ENCODE results near the gene FAM50B.

The FAM50B gene

DNA sequence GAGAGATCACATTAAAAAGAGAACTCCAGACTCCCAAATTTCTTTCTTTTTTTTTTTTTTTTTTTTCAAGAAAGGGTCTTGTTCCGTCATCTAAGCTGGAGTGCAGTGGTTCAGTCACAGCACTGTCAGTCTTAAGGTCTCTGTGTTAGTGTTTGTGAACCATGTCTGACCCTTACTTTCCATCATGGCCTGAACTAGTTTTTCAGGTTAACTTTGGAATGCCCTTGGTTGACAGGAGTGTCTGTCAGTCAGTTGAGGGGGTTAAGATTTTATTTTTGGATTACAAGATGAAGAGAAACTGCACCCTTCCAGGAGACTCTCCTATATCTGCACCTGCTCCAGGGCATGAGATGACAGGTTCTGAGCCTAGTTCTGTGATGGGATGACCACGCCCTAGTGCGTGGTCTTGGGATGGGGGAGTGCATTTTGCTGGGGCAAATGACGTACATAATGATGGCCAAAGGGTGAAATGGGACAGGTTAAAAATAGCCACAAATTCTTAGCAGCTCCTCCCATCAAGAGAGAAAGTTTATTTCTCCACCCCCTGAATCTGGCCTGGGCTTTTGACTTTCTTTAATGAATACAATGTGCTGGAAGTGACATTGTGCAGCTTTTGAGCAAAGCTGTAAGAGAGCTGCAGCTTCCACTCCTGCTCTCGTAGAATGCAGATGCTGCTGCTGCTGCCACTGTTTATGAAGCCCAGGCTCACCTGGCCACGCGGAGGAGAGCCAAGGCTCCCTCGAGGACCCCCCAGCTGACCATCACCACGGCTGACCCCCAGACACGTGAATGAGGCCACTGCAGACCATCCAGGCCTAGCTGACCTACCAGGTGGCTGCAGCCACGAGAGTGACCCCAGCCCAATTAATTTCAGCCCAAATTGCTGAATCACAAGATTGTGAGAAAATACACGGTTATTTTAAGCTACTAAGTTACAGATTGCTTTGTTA is 29.7 kb upstream of the FAM50B start:
- TF ChIP-seq, protein P1, sequence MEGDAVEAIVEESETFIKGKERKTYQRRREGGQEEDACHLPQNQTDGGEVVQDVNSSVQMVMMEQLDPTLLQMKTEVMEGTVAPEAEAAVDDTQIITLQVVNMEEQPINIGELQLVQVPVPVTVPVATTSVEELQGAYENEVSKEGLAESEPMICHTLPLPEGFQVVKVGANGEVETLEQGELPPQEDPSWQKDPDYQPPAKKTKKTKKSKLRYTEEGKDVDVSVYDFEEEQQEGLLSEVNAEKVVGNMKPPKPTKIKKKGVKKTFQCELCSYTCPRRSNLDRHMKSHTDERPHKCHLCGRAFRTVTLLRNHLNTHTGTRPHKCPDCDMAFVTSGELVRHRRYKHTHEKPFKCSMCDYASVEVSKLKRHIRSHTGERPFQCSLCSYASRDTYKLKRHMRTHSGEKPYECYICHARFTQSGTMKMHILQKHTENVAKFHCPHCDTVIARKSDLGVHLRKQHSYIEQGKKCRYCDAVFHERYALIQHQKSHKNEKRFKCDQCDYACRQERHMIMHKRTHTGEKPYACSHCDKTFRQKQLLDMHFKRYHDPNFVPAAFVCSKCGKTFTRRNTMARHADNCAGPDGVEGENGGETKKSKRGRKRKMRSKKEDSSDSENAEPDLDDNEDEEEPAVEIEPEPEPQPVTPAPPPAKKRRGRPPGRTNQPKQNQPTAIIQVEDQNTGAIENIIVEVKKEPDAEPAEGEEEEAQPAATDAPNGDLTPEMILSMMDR (IDR thresholded peaks at IDR 0.05; ENCODE audit: low read depth, low read length, poor library complexity, severe bottlenecking): no peak
- no peak for TF ChIP-seq EZH2phosphoT487 (IDR thresholded peaks at IDR 0.05; ENCODE audit: borderline replicate concordance, low read length)
- no peak overlapping the region for H3K4me2 ChIP-seq (ENCODE audit: low read length)

DNA sequence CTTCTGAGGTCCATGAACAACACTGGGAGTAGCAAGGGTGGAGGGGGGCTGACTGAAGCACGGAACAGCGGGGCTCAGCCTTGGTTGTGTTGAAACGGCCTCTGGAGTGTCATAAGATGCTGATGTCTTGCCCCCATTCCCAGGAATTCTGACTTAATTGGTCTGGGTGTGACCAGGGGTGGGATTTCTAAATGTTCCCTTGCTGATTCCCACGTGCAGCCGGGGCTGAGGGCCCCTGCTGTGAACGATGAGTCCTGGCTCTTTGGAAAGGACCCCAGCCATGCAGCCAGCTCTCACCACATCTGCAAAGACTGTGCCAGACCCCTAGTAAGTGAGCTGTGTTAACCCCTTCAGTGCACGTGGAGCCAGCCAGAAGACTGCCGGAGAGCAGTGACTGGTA is 28.6 kb upstream of the FAM50B start:
- Histone ChIP-seq H3K9me3 (ENCODE audit: control insufficient read depth, insufficient read depth, low read length) (no peaks in the 10 kb centered on the region), H3K4me1 (ENCODE audit: control insufficient read depth, low read length) (no peaks in the 10 kb centered on the region), H3K4me3 (ENCODE audit: low read length) (no peak overlapping the region), H3K27me3 (ENCODE audit: control insufficient read depth, low read length) (peaks cover 3% of the 10 kb centered on the region; the same call in 1 of the 2 replicates), H3K4me2 (ENCODE audit: low read length) (no peak overlapping the region), H3F3A (ENCODE audit: control insufficient read depth, insufficient read depth) (no peaks in the 10 kb centered on the region), H4K20me1 (ENCODE audit: control insufficient read depth, insufficient read depth, low read depth, low read length) (no peaks in the 10 kb centered on the region), H3K36me3 (ENCODE audit: control insufficient read depth, low read length) (no peaks in the 10 kb centered on the region), H3K9me2 (replicated peaks; ENCODE audit: control insufficient read depth, low read length) (no peaks in the 10 kb centered on the region), H3K27ac (ENCODE audit: low read depth, low read length) (no peak overlapping the region), H3K79me2 (ENCODE audit: control insufficient read depth, low read length) (no peaks in the 10 kb centered on the region)
- TF ChIP-seq, protein P1 (IDR thresholded peaks at IDR 0.05; ENCODE audit: low read depth, low read length, poor library complexity, severe bottlenecking): no peak
- no peak for TF ChIP-seq EZH2phosphoT487 (IDR thresholded peaks at IDR 0.05; ENCODE audit: borderline replicate concordance, low read length)

More for the DNA sequence above, 29.7 kb upstream of the FAM50B start:
- Histone ChIP-seq H3F3A (ENCODE audit: control insufficient read depth, insufficient read depth) (no peaks in the 10 kb centered on the region), H3K27ac (ENCODE audit: low read depth, low read length) (no peak overlapping the region), H3K4me3 (ENCODE audit: low read length) (no peak overlapping the region), H3K9me3 (ENCODE audit: control insufficient read depth, insufficient read depth, low read length) (no peaks in the 10 kb centered on the region), H3K36me3 (ENCODE audit: control insufficient read depth, low read length) (no peaks in the 10 kb centered on the region), H3K4me1 (ENCODE audit: control insufficient read depth, low read length) (no peaks in the 10 kb centered on the region), H3K9me2 (replicated peaks; ENCODE audit: control insufficient read depth, low read length) (no peaks in the 10 kb centered on the region), H3K79me2 (ENCODE audit: control insufficient read depth, low read length) (no peaks in the 10 kb centered on the region), H3K27me3 (ENCODE audit: control insufficient read depth, low read length) (peaks cover 3% of the 10 kb centered on the region; the same call in 1 of the 2 replicates), H4K20me1 (ENCODE audit: control insufficient read depth, insufficient read depth, low read depth, low read length) (no peaks in the 10 kb centered on the region)

- Histone ChIP-seq H3K9me2 (replicated peaks; ENCODE audit: control insufficient read depth, low read length) (no peaks in the 10 kb centered on the region), H3K79me2 (ENCODE audit: control insufficient read depth, low read length) (no peaks in the 10 kb centered on the region), H3F3A (ENCODE audit: control insufficient read depth, insufficient read depth) (no peaks in the 10 kb centered on the region), H3K27ac (ENCODE audit: low read depth, low read length) (no peak overlapping the region), H3K4me3 (ENCODE audit: low read length) (no peak overlapping the region), H3K27me3 (ENCODE audit: control insufficient read depth, low read length) (peaks cover 3% of the 10 kb centered on the region; the same call in 1 of the 2 replicates), H3K36me3 (ENCODE audit: control insufficient read depth, low read length) (no peaks in the 10 kb centered on the region), H4K20me1 (ENCODE audit: control insufficient read depth, insufficient read depth, low read depth, low read length) (no peaks in the 10 kb centered on the region), H3K9me3 (ENCODE audit: control insufficient read depth, insufficient read depth, low read length) (no peaks in the 10 kb centered on the region), H3K4me2 (ENCODE audit: low read length) (no peak overlapping the region), H3K4me1 (ENCODE audit: control insufficient read depth, low read length) (no peaks in the 10 kb centered on the region)
- TF ChIP-seq, protein P1 (IDR thresholded peaks at IDR 0.05; ENCODE audit: low read depth, low read length, poor library complexity, severe bottlenecking): no peak
- no peak for TF ChIP-seq EZH2phosphoT487 (IDR thresholded peaks at IDR 0.05; ENCODE audit: borderline replicate concordance, low read length)
These were observed 26.3 kb upstream of the FAM50B start for GRCh38 chr6:3822747-3823445.
